Measurements from ENCODE around the gene MTF2.

MTF2 gene

DNA sequence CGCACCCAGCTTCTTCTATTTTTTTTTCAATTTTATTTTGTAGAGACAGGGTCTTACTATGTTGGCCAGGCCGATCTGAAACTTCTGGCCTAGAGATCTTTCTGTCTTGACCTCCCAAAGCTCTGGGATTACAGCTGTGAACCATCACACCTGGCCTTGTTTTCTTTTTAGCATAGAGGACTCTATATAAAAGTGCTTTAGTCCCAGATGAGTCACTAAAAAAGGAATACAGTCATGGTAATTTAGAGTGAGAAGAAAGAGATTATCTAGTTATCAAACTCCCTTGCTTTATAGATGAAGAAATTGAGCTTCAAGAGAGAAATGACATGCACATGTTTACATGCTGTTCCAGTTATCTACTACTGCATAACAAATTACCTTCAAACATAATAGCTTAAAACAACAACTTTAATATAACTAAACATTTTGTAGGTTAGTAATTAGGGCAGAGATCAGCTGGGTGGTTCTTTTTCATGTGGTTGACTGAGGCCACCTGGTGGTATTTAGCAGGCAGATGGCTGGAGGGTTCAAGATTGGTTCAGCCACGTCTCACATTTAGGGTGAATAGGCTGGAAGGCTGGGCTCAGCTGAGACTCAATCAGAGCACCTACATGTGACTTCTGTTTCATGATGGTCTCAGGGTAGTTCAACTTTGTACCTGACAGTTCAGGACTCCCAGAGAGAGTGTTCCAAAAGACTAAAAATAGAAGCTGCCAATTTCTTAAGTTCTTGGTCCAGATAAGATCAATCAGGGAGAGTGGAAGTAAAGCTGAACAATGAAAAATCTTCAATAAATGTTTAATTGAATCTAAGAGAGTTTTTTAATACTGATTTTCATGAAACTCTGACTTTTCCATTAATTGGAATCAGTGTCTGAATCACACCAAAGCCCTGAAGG, 16.9 kb upstream of the MTF2 start:
- Histone ChIP-seq H3K36me3 (ENCODE audit: control insufficient read depth, insufficient read depth, low read length) (no peaks in the 10 kb centered on the region), H3K9ac (no peak overlapping the region), H3K4me3 (ENCODE audit: low read depth, low read length) (no peak overlapping the region), H3K4me2 (ENCODE audit: low read length) (no peak overlapping the region), H3K79me2 (no peaks in the 10 kb centered on the region), H2AFZ (no peak overlapping the region), H3K4me1 (no peaks in the 10 kb centered on the region), H3K27ac (no peak overlapping the region), H3K27me3 (ENCODE audit: control insufficient read depth, insufficient read depth, low read length) (no peaks in the 10 kb centered on the region), H3K9me3 (ENCODE audit: control insufficient read depth, low read length) (no peaks in the 10 kb centered on the region)
- TF ChIP-seq, protein P1, sequence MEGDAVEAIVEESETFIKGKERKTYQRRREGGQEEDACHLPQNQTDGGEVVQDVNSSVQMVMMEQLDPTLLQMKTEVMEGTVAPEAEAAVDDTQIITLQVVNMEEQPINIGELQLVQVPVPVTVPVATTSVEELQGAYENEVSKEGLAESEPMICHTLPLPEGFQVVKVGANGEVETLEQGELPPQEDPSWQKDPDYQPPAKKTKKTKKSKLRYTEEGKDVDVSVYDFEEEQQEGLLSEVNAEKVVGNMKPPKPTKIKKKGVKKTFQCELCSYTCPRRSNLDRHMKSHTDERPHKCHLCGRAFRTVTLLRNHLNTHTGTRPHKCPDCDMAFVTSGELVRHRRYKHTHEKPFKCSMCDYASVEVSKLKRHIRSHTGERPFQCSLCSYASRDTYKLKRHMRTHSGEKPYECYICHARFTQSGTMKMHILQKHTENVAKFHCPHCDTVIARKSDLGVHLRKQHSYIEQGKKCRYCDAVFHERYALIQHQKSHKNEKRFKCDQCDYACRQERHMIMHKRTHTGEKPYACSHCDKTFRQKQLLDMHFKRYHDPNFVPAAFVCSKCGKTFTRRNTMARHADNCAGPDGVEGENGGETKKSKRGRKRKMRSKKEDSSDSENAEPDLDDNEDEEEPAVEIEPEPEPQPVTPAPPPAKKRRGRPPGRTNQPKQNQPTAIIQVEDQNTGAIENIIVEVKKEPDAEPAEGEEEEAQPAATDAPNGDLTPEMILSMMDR (IDR thresholded peaks at IDR 0.05): peak; percentile 25

DNA sequence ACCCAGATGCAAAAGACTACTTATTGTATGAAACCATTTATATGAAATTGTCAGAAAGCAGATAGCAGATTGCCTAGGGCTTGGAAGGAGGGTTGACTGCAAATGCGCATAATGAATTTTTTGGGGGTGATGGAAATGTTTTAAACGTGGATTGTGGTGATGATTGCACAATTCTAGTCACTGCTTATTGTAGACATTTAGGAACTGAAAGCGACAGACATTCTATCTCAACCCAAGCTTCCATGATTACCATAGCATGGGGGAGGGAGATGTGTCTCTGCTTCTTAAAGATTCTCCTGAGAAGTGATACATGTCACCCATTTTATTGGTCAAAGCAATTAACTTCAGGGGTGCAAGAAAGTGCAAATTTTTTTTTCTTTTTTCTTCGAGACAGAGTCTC, 2.8 kb upstream of the MTF2 start:
- H3K27ac ChIP-seq: no peak overlapping the region
- no peaks in the 10 kb centered on the region for H3K9me3 ChIP-seq (ENCODE audit: control insufficient read depth, low read length)
- H3K4me3 ChIP-seq (ENCODE audit: low read depth, low read length): no peak overlapping the region
- no peaks in the 10 kb centered on the region for H3K27me3 ChIP-seq (ENCODE audit: control insufficient read depth, insufficient read depth, low read length)
- no peaks in the 10 kb centered on the region for H3K36me3 ChIP-seq (ENCODE audit: control insufficient read depth, insufficient read depth, low read length)
- no peak overlapping the region for H3K4me2 ChIP-seq (ENCODE audit: low read length)
- H2AFZ ChIP-seq: no peak overlapping the region
- H3K79me2 ChIP-seq: peaks cover 6% of the 10 kb centered on the region
- TF ChIP-seq, protein P1 (IDR thresholded peaks at IDR 0.05): no peak
- no peak overlapping the region for H3K9ac ChIP-seq
- H3K4me1 ChIP-seq: no peaks in the 10 kb centered on the region

DNA sequence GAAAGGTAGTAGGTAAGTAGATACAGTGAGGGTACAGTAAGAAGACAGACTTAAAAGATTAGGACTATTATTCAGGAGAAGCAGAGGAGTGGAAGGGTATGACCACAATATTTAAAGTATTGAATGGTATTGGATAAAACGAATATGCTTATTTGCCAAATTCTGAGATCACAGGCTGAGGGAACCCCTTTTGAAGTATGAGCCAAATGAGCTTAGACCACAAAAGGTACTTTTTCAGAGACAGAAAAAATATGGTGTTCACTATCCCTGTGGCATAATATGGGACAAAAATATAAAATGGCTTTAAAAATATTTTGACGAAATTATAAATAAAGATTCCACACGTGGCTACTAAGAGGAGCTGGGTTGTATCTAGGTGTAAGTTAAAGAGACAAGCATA, 880 bp upstream of the MTF2 start:
- Histone ChIP-seq H3K9ac (no peak overlapping the region), H3K4me2 (ENCODE audit: low read length) (peak overlapping the region; percentile 93), H3K9me3 (ENCODE audit: control insufficient read depth, low read length) (no peaks in the 10 kb centered on the region), H2AFZ (peak overlapping the region; percentile 96), H3K4me3 (ENCODE audit: low read depth, low read length) (peak overlapping the region; percentile 99), H3K27ac (peak overlapping the region; percentile 66), H3K79me2 (peaks cover 12% of the 10 kb centered on the region), H3K27me3 (ENCODE audit: control insufficient read depth, insufficient read depth, low read length) (no peaks in the 10 kb centered on the region), H3K4me1 (no peaks in the 10 kb centered on the region), H3K36me3 (ENCODE audit: control insufficient read depth, insufficient read depth, low read length) (no peaks in the 10 kb centered on the region)
- TF ChIP-seq, protein P1 (IDR thresholded peaks at IDR 0.05): no peak

DNA sequence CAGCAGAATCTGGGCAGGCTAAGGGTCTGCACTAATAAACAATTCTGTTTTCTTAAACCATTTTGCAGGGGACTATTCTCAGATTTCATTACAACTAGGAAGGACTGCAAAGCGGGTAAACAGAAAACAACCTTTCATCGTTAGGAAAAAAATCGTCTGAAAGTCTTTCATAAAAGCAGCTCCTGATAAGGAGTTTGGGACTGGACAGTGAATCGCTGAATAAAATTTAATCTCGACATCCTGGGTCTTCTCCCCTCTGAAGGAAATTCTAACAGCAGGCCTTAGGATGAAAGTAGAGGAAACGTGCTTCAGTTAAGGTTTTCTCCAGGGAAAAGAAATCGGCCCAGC, 471 bp upstream of the MTF2 start:
- H3K36me3 ChIP-seq (ENCODE audit: control insufficient read depth, insufficient read depth, low read length): no peaks in the 10 kb centered on the region
- TF ChIP-seq, protein P1 (IDR thresholded peaks at IDR 0.05): no peak
- peak overlapping the region; percentile 93 for H3K4me2 ChIP-seq (ENCODE audit: low read length)
- no peak overlapping the region for H3K9ac ChIP-seq
- H3K79me2 ChIP-seq: peaks cover 16% of the 10 kb centered on the region
- peak overlapping the region; percentile 66 for H3K27ac ChIP-seq
- H3K9me3 ChIP-seq (ENCODE audit: control insufficient read depth, low read length): no peaks in the 10 kb centered on the region
- H3K4me3 ChIP-seq (ENCODE audit: low read depth, low read length): peak overlapping the region; percentile 99
- H2AFZ ChIP-seq: peak overlapping the region; percentile 96
- no peaks in the 10 kb centered on the region for H3K4me1 ChIP-seq
- no peaks in the 10 kb centered on the region for H3K27me3 ChIP-seq (ENCODE audit: control insufficient read depth, insufficient read depth, low read length)

Measured in parathyroid adenoma (tissue), 2 donors.